GM21786 (cell line): Measurements from ENCODE around the gene TGM1.
A peak's percentile ranks its signal among the peaks of the same experiment; 100 is the strongest.
"Not testable (repeated sequence)": the region's sequence is repeated elsewhere in the genome, so short reads cannot be mapped to it uniquely, and the experiment has no call there.

Experiments
- ATAC-seq: cut with Tn5 transposase; IDR thresholded peaks from one replicate; pipeline ENCODE4 v1.9.1; 2021; ENCODE audit not compliant: unreplicated experiment

The TGM1 gene

DNA sequence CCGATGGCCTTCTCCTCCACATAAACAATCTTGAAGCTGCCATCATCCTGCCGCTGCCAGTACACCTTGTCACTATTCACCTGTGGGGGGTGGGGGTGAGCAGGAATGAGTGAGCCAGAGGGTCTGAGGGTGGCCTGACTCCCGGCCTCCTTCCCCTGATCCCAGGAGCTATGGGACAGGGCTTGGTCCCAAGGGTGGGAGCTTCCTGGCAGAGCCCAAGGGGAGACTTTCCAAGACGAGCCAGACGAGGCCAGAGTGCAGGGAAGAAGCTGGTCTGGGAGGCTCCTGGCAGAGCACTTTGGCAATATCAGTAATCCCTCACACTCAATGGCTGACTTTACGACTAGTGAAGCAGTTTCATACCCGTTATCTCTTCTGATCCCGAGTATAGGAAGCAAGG lies 7.5 kb downstream of the TGM1 start:
- ATAC-seq, result no peak

- ATAC-seq, result no peak
Measured at GRCh38 chr14:24254630-24255392, 8.2 kb downstream of the TGM1 start.

- no peak for ATAC-seq
Measured at GRCh38 chr14:24253936-24254335, 9.0 kb downstream of the TGM1 start.

DNA sequence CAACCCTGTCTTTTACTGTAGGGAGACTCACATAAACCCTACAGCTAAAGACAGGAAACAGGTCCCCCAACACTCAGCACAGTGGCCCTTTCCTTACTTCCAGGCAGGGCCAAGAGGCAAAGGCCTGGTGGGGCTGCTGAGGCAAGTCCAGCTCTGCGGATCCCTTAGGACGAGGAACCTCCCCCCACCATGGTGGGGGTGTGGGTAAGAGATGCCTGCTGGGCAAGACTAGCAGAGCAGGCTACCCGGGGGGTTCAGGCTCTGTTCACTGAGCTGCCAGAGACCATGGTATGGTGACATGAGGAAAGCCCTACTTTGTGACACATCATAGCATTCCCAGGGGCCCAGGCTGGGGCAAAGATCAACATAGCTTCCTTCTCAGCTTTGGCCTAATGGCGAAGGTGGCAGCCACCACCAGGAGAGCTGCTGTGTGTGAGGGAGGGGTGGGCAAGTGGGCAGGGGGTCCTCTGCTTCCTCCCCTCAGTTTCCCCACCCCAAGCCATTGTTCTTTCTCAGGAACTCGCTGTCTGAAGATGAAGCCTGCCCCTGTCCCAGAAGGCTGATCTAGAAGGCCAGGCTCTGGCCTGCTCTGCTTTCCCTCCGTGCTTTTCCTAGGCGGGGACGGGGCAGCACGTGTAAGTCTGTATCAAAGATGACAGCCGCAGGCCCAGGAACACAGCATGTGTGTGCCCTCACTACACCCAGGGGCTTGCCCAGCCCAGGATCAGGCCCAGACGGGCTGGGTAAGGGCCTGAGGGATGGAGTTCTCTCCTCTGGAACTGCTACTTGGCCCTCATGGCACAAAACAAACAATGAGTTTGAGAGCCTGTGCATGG lies 10.5 kb downstream of the TGM1 start:
- no peak for ATAC-seq

GRCh38 chr14:24251880-24252288 lies 11.1 kb downstream of the TGM1 start:
- ATAC-seq, result no peak

DNA sequence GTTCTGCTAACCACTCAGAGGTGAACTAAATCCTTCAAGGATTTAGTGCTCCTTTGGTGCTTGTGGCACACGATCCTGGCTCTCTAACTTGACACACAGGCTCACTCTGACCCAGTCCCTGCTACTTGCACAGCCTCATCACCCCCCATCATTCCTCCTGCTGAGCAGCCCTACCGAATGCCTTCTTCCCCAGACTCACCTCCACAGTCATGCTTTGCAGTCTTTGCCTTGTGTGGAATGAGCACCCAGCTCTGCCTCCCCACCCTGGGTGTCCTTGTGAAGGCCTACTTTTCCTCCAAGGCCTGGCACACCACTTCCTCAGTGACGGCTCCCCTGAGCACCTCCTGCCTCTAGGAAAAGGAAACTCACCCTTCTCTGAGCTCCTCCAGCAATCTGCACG lies 12.6 kb downstream of the TGM1 start:
- no peak for ATAC-seq

GRCh38 chr14:24249230-24250021 lies 13.6 kb downstream of the TGM1 start:
- no peak for ATAC-seq

DNA sequence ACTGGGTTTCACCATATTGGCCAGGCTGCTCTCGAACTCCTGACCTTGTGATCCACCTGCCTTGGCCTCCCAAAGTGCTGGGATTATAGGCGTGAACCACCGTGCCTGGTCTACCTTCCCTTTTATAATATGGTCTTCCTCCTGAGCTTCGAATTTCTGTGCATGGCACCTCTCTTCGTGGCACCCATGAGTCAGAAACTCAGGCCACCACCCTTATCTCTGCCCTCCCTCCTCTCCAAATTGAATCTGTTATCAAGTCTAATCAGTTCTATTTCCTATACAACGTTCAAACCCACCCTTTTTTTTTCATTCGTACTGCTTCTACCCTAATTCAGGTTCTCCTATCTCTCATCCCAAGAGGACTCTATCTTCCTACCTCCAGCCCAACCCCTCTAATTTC lies 15.6 kb downstream of the TGM1 start:
- no peak for ATAC-seq

GRCh38 chr14:24246765-24247212 lies 16.2 kb downstream of the TGM1 start:
- no peak for ATAC-seq

GRCh38 chr14:24245350-24245749 lies 17.6 kb downstream of the TGM1 start:
- ATAC-seq, result not testable (repeated sequence)

DNA sequence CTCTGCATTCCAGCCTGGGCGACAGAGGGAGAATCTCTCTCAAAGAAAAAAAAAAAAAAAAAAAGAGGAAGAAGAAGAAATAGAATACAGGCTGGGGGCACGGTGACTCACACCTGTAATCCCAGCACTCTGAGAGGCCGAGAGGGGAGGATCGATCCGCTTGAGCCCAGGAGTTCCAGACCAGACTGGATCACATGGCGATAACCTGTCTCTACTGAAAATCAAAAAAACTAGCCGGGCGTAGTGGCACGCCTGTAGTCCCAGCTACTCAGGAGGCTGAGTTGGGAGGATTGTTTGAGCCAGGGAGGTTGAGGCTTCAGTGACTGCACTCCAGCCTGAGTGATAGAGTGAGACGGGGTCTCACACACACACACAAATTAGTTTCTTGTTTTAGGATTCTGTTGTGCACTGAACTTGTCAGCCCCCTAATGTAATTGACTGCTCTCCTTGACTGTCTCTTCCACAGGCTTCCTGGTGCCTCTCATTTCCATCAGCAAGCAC lies 19.6 kb downstream of the TGM1 start:
- no peak for ATAC-seq

DNA sequence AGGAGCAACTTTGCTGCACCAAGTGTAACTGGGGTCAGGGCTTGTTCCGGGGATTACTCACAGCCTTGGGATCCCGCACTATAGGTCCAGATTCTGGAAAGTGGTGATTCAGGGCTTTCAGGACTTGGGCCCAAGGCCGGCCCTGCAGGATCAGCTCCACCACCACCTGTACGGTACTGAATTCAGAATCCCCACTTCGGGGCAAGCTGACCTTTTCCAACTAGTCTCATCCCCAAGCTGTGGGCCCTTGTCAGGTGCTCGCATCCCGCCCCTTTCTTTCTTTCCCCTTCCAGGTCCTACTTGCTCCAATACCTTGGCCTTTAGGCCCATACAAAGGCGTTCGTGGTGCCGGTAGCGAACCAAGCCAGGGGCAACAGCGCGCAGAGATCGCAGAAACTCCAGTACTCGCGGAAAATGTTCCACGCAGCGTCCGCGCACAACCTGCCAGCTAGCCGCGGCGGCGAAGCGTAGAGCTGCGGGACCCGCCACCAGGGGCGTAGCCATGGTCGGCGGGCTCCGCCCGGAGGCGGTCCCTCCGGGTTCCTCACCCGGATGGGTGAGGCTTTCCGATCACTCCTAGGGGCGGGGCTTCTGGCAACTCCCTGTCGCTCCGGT lies 21.0 kb downstream of the TGM1 start:
- peak; percentile 75 for ATAC-seq

DNA sequence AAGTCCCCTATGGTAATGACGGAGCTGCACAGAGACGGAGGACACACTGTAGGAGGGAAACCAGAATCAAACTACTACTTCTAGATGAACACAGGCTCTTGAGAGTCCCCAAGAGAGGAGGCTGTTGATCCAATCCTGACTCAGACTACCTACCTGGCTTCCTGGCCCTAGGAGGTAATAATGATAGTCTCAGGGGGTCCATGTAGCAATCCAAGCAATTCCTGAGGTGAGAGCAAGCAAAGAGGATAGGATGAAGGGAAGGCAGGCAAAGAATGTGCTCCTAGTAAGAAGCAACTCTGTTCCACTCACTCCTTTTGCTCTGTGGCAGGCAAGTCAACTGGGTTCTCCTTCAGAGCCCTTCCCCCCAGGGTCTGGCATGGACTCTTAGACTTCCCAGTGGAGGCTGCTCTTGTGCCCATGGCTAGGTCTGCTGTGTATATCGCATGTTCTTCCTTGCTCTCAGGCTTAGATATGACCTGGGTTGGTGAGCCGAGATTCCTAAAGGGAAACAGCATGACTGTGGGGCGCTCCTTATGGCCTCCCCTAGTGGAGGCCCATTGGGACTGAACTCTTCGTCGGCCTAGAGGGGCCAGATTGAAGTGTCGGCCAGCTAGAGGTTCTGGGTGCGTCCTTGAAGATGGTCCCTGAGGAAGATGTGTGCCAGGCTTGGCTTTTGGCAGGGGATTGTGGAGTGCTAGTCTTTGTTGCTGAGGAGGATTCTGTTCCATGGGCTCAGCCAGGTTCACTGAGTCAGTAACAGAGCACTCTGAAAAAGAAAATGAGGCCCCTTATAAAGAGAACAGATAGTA lies 22.7 kb downstream of the TGM1 start:
- ATAC-seq, result no peak

DNA sequence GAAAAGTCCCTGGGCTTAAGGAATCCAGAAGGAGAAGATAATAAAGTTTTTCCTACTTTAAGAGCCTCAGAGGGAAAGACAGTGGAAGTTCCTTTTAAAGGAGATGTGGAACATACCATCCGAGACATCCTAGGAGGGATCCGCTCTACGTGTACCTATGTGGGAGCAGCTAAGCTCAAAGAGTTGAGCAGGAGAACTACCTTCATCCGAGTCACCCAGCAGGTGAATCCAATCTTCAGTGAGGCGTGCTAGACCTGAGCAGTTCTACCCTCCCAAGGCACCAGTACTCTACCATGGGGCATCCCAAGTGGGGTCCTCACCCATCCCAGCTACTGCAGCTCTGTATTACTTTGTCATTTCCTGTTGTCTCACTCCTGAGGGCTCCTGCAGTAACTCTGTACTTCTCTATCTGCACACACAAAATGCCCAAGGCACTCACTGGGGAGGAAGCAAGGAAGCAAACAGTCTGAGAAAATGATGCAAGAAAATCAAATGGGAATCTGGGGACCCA lies 24.4 kb downstream of the TGM1 start:
- no peak for ATAC-seq

DNA sequence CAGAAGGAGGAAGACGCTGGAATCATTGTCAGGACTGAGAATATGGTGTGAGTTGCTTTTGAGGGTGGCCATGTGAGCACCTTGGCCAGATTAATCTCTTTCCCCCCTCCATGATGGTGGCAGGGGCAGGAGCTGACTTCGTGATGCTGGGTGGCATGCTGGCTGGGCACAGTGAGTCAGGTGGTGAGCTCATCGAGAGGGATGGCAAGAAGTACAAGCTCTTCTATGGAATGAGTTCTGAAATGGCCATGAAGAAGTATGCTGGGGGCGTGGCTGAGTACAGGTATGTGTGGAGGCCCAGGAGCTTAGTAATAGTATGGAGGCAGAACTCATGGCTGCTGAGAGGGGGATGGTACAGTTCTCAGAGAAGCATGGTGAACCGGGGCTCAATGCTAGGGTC lies 24.9 kb downstream of the TGM1 start:
- no peak for ATAC-seq

DNA sequence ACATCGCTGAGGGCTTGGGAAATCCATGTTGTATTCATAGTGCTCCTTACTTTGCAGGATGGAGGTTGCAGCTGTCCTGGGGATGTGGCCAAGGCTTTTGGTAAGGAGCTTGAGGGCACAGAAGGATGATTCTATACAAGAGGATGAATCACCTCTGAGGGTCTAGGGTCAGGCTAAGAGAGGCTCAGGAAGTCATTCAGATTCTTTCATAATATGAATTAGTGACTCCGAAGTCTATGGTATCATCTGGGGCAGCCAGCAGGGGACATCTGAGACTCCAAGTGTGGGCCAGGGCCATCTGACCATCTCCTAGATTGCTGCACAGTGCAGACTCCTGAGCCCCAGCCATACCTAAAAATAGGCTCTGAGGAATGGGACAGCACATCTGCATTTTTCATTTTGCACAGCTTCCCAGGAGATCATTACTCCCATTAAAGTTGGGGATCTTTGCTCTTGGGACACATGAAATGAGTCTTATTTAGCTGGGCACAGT lies 25.5 kb downstream of the TGM1 start:
- ATAC-seq, result no peak

DNA sequence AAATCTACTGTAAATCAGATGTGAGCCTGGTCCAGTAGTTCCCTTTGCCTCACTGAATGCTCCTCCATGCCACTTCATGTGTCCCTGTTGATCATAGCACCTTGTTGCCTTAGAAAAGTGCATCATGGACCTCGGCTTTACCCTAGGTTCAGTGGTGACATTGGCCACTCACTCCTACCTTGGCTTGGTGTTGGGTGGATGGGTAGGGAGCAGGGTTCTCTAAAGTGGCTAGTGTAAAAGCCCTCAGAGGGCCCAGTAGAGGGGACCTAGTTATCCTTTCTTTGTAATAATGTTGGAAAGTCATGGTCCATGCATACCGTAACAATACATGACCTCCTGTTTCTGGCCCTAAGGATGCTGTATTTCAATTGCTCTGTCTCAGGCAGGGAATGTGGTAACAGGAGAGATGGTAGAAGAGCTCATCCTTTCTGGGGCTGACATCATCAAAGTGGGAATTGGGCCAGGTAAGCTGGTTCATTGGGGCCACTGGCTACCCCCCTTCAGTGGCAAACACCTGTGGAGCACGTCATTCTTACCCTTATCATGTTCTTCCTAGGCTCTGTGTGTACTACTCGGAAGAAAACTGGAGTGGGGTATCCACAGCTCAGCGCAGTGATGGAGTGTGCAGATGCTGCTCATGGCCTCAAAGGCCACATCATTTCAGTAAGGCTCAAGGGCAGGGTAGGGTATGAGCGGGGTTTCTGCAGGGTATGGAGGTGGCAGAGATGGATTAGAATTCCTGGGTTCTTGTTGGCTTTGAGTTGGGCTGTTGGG lies 26.1 kb downstream of the TGM1 start:
- no peak for ATAC-seq

DNA sequence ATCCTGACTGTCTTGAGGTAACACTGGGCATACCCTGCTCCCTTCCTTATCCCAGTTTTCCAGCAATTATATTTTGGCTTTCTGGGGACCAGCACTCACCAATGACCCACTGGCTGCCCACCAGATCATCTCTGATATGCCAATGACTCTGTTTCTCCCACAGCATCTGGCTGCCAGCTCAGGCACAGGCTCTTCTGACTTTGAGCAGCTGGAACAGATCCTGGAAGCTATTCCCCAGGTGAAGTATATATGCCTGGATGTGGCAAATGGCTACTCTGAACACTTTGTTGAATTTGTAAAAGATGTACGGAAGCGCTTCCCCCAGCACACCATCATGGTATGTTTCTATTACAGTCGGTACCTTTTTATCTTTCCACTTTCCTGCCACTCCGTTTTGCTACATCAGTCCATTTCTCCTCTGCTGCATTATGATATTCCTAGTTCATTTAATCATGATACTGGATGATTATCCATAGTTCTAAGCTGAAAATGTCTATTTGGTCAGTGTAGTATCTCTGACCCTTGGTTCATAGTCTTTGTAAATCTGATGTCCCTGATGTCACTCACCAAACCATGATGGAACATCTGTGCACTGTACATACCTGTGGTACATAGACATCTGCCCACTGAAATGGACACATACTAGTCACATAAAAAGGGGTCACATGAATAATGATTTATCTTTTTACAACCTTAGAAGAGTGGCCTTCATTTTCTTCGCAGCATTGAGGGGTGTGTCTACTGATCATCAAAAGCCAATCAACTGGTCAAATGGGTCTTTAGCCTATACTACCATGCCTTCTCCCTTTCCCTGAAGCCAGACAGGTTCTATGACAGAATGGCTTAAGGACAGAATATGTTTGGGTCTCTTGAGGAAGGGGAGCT lies 26.9 kb downstream of the TGM1 start:
- ATAC-seq, result no peak
